NB4 (cell line): ENCODE measurements around the gene LGMN.

Experiments
- CTCF ChIP-seq: IDR thresholded peaks from one replicate; pipeline ENCODE4 v1.5.1; 2012; ENCODE audit warnings: low read depth, low read length
- MYC ChIP-seq: IDR thresholded peaks from 2 replicates; pipeline ENCODE4 v1.6.1; 2011; ENCODE audit warnings: low read depth, low read length
- POLR2A ChIP-seq: IDR thresholded peaks from 2 replicates; pipeline ENCODE4 v1.6.1; 2011; ENCODE audit warnings: mild to moderate bottlenecking; ENCODE audit not compliant: insufficient read length; ENCODE audit errors: extremely low read depth
- TF ChIP-seq, protein P1 (sequence below): IDR thresholded peaks from 2 replicates; pipeline ENCODE4 v1.6.1; 2011; ENCODE audit warnings: low read depth, low read length

DNA sequence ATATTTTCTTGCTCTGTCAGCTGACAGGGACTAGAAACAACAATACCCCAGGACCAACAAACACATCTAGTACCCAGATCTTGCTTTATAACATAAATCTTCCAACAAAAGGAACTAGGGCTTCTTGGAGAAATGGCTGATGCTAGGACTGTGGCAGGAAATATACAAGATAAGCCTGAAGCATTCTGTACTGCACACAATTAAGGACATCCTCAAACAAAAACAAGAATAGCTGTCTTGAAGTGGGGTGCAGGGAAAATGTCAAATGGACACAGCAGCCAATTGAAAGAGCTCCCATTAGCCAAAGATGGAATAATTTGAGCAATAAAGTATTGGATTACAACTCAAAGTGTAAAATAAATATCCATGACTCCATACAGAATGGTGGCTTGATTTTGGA, 50.0 kb downstream of the LGMN start:
- TF ChIP-seq CTCF (no peak), POLR2A (no peak), MYC (no peak)
- TF ChIP-seq, protein P1, sequence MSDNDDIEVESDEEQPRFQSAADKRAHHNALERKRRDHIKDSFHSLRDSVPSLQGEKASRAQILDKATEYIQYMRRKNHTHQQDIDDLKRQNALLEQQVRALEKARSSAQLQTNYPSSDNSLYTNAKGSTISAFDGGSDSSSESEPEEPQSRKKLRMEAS, result no peak
